H54 (cell line): ENCODE measurements around the gene EN2.

Experiments used
- DNase-seq: peaks from one replicate; pipeline ENCODE4 v3.0.0; 2011; ENCODE audit warnings: low spot score, mixed read lengths; ENCODE audit not compliant: insufficient read length
- FAIRE-seq: peaks from 3 replicates; lab custom pipeline; 2011; peaks lifted over from hg19 to GRCh38; lab: Jason Lieb, UNC
- POLR2A ChIP-seq: IDR thresholded peaks from 2 replicates; pipeline ENCODE4 v1.6.1; 2011; ENCODE audit warnings: low read depth, mild to moderate bottlenecking, low read length

The EN2 gene

DNA sequence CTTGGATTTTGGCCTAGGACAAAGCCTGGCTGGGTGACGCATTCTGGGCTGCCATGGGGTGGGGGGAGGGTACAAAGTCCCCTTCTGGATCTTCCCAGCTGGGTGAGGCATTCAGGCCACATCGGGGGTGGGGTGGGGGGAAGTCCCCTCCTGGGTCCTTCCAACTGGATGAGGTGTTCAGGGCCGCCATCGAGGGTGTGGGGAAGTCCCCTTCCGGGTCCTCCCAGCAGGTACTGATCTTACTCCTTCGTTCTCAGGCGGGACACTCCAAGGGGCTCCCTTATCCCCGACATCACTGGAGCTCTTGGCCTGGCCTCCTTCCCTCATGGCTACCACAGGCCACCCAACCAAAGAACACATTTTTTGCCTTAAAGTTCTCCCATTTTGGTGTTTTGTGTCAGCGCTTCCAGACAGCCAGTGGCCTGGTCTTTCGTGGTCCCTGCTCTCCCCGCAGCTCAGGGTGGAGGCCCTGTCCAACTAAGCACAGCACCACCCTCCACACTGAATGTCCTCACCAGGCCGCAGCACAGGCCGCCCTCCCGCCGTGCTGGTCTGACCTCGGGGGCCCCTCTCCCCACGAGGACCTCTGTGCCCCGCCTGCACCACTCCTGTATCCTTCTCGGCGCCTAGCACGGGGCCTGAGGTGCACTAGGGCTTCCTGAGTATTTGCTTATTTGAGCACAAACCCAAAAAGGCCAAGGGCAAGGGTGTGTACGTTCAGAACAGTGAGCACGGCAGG lies 38.5 kb downstream of the EN2 start:
- no peak for TF ChIP-seq POLR2A
- FAIRE-seq (no peak), DNase-seq (no peak)

DNA sequence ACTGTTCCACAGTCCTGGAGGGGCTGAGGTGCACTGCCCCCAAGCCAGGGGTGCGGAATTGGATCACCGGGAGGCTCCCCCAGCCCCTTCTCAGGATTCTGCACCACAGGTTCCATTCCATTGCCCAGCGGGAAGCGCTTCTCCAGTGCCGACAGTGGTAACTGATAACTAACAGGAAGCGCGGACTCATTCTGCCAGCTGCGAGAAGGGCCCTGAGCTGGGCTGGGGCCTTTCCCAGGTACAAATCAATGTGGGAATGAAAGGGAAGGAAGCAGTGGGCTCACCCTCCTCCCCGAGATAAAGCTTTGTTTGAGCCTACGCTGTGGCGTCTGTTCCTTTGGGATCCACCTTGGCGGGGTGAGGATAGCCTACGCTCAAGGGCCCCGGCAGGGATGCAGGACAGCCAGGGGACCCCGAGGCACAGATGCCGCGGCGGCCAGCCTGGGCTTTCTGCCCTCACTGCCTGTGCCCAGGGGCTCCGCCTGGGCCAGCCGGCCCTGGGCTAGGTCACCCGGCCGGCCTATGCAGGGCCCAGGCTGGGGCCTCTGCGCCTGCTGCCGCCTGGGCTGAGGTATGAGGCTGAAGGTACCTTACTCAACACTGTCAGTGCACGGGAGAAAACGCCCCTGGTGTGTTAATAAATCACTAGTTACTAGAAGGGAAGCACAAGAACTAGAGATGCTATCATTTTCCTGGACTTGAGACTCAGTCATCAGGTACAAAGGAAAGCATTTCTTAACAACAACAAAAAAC lies 39.4 kb downstream of the EN2 start:
- no peak for TF ChIP-seq POLR2A
- FAIRE-seq (no peak), DNase-seq (no peak)

DNA sequence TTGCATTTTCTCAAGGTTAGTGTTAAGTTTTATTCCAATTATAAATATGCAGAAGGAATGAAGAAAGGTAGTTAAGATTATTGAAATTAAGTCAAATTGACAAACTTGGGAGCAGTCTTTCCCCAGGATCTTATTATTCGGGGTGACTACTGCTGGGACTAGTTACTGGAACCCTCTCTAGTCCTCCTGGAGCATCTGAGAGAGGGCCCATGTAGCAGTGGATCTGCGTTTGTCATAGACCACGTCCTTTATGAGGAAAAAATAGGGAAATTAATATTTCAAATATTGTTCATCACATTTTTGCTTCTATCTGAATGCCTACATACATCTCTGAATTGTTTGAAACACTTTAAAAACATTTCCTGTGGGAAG lies 47.5 kb downstream of the EN2 start:
- FAIRE-seq (no peak), DNase-seq (no peak)
- TF ChIP-seq POLR2A = no peak

DNA sequence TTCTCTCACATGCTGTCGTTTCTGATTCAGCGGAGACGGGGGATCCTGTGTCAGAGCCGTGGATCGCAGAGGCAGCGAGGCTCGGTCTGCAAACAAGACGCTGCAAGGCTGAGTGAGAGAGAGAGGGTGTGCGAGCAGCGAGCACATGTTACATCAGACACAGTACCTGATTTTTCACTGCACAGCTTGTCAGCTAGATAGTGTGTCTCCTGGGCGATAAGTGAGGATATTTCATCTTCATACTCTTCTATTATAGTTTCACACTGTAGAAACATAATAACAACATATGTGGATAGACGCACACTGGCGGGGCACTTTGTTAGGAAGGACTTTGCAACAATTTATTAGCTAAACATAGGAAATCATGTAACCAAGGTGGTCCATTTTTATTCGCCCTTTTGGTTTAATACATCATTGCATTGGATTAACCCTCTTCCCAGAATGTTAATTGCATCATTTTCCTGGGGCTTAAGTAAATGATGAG lies 49.0 kb downstream of the EN2 start:
- FAIRE-seq = no peak
- TF ChIP-seq POLR2A = no peak
- DNase-seq = no peak

DNA sequence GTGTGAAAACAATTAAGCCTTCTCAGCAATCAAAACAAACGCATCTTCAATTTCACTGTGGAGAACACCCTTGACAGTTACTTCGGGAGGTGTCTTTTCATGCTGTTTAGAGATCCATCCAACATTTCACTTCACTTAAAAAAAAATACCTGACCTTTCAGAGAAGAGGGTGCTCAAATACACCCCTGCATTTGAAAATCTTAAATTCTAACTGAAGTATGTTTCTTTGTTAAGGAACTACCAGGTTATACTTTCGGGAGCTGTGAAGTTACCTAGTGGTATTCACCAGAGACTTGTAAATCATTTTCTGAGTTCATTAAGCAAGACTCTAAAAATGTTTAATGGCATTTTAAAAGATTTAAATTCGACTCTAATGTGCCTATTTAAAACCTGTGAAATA lies 49.6 kb downstream of the EN2 start:
- TF ChIP-seq POLR2A = no peak
- FAIRE-seq (no peak), DNase-seq (no peak)

DNA sequence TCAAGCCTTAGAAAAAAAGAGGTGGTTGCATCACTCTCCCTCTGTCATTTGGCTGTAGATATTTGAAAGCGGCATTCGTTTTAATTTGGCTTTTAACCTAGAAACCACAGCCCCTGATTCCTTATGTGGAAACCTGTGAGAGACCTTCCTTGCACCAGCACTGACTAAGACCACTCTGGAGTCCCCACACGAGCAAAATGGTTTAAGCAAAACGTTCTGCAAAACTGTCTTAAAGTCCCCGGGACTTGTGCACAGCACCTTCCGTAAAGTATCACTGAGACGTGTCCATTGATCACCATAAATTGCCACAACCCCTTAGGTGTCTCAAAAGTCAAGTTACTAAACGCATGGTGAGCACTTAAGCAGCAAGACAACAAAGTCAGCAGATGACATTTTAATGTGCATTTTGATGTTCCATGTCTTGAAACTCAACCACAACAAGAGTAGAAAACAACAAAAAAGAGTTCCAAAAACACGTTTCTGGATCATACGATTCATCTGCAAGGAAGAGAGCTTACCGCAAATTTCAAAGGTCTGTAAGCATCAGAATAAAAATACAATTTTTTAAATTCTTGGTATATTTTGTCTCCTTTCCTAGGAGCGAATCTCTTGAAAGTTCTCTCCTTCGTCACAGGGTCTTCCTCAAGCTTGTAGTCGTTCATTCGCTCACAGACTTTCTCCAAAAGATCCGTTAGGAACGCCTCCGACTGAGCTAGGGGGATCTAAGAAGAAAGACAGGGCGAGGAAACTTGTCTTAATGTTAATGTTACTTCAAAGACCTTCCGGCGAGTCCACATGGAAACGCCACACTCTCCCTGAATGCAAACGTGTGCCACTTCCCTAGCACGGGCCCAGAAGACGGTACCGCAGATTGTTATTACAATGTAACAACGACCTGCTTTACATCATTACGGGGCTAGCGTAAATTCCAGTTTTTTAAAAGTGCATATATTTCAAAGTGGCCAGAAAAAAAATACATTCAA lies 50.7 kb downstream of the EN2 start:
- DNase-seq (no peak), FAIRE-seq (no peak)
- no peak for TF ChIP-seq POLR2A

DNA sequence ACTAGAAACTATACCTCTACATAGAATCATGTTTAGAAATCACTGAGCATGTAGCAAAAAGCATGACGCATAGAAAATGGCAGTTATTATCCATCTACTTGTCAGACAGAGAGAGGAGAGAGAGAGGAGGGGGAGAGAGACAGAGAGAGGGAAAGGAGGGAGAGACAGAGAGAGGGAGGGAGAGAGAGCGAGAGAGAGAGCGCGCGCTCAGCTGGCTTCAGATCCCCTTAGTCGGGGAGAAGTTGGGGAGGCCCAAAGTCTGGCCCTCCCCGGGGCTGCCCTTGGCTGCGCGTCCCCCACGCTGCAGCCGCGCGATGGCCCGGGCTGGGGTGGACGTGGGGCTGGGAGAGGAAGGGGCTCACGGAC lies 51.4 kb downstream of the EN2 start:
- FAIRE-seq (no peak), DNase-seq (no peak)
- TF ChIP-seq POLR2A = no peak

DNA sequence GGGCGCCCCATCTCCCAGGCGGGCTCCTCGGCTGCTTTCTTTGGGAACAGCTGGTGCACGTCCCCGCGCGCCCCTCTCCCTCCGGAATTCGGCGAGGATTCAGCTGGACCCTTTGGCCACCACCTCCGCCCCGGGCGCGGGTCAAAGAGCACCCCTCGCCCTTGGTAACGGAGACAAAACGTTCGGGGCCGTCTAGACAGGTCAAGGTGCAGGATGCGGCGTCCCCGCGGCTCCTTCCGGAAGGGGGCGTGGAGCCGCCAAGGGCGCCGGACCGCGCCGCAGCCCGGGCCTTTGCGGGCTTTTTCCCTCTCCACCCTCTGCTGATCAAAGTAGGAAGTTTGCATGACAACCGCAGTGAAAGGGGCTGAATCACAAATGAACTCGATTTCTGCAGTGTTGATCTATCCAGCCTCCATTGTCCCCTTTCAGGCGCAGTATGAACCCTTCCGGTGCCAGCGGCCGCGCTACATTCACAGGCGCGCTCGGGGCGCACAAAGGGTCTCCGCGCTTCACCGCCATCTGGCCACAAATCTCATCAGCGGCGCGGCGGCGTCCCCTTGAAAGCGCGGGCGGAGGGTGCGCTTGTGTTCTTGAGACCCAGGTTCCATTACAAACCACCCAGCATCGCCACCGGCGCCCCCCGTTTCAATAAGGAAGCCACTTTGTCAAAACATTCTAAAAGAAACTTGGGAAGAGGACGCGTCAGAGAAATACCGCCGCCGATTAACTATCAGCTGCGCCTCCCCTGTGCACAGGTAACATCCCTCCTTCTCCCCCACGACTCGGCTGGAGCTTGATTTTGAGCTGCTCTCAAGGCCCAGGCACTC lies 52.0 kb downstream of the EN2 start:
- FAIRE-seq = no peak
- no peak for TF ChIP-seq POLR2A
- DNase-seq = no peak

DNA sequence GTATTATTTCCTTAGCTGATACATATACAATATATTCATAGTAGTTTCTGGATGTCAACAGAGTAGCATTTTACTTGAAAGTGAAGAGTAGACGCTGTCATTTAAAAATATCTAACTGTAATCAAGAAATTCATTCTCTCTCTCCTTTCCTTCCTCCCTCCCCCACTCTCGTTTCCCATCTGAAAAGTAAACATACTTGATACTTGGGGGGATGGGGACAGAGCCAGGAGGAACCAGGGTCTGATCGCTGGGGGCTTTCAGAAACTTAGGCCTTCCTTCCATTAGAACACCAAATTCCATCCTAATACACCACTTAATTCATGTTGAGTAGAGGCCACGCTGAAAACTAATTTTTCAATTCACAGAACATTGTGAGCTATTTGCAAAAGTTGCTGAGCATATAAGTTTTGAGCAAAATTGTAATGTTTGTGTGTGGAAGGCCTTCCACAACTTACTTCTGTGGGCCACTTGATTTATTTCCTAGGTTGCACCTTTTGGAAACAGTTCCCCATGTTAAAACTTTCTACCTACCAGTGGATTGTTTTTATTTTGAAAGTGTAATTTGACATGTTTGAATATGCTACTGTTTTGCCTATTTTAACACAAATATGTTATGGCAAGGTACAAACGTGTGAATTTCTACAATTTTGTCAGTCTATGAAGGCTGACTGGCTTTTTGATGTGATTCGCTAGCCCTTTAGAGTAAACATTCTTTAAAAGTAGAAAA lies 53.2 kb downstream of the EN2 start:
- no peak for DNase-seq
- TF ChIP-seq POLR2A = no peak
- FAIRE-seq = no peak

DNA sequence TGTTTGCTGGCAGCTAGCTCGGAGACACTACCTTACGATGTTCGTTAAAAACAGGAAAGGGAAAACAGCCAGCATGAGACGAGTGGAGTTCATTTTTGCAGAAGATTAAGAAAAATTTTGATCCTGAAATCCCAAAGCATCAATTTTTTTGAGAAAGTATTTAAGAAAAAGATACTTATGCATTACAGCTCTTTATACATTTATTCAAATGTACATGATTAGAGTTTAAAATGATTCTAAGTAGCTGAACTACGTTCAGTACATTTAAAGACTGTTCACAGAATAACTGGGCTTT lies 53.7 kb downstream of the EN2 start:
- no peak for TF ChIP-seq POLR2A
- FAIRE-seq (no peak), DNase-seq (no peak)

DNA sequence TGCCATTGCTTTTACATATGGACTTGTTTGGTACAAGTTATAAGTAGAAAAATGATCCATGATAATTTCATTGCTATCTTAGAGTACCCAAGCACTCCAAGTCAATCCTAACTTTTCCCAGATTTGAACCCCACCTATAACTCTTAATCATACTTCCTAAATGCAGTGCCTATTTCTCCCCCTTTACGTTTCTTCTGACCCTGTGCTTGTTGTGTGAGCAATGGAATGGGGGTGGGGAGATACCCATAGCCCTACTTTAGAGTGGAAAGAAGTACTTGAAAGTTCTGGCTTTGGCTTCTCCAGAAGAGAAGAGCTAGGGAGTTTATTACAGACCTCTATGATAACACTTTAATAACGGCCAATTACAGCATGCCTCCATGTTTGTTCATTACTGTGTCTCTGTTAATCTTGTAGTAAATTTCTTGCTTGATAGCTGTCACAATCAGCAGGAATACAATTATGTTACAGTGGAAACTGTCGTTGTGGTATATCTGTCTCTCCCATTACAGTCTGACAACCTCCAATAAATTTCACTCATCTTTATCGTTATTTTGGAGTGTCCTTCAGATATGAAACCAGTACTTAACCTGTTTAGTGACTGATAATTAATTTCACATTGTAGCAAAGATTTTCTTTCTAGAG lies 54.4 kb downstream of the EN2 start:
- FAIRE-seq = no peak
- DNase-seq = no peak
- TF ChIP-seq POLR2A = no peak

DNA sequence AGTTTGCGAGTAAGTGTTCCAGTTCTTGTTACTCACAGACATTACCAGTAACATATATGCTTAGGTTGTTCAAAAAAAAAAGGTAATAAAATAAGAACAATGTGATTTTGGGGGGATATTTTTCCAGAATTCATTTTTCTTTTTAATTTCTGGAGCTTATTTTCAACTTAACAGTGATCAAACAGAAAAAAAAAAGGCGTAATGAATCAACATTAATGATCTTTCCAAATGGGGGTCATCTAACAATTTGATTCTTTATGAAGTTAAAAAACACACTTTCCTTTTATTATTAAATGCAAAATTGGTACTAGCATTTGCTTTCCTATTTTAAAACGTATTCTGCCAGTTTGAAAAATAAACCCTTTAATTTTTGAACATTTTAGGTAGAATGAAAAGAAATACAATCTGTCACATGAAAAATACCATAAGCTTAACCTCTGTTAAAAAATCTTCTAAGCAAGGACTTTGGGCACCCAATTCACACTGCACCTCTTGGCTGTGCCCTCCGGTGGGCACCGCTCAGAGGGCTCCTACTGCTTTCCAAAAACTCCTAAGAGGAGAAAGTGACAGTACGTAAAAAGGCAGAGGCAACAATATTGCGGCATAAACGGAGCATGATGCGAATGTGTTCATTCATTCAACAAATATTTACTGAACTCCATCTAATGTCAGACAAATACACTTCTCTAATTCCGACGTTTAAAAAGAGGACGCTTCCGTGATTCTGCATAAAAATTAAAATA lies 55.8 kb downstream of the EN2 start:
- no peak for TF ChIP-seq POLR2A
- no peak for FAIRE-seq
- DNase-seq = no peak
